Measurements from ENCODE around the gene C1QTNF2.

DNA sequence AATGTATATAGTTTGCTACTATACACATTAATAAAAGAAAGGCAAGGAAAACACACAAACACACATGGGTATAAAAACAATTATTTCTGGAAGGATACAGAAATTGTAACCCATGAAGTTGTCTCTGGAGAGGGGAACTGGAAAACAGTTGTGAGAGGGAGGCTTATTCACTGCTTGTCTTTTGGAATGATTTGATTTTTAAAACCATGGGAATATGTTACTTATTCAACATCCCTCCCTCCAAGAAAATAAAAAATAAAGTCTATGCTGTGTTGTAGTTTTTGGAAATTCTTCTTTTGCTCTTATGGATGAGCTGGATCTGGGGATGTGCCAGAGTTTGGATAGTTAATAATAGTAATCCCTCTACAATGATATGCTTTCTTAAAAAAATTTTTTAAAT lies 6.0 kb upstream of the C1QTNF2 start:
- no peak for TF ChIP-seq POLR2A (IDR thresholded peaks at IDR 0.05; ENCODE audit: low read depth, low read length)
- TF ChIP-seq TAF1 (IDR thresholded peaks at IDR 0.05; ENCODE audit: low read depth, low read length): no peak
- TF ChIP-seq POLR2AphosphoS5 (IDR thresholded peaks at IDR 0.05; ENCODE audit: low read depth, low read length): no peak
- no peak for TF ChIP-seq SPI1 (IDR thresholded peaks at IDR 0.05; ENCODE audit: low read depth, low read length)
- no peak for TF ChIP-seq POU2F2 (IDR thresholded peaks at IDR 0.05; ENCODE audit: low read depth, low read length)
- no peak for TF ChIP-seq PAX5 (IDR thresholded peaks at IDR 0.05; ENCODE audit: insufficient read depth, low read length, severe bottlenecking)

All from GM12891 (cell line).